GM19025 (cell line): ENCODE results near the gene PHYKPL.

ENCODE experiments used
- ATAC-seq: cut with Tn5 transposase; IDR thresholded peaks from one replicate; pipeline ENCODE4 v1.9.1; 2021; ENCODE audit warnings: mild to moderate bottlenecking, low read depth, moderate library complexity; ENCODE audit not compliant: unreplicated experiment

Gene PHYKPL

DNA sequence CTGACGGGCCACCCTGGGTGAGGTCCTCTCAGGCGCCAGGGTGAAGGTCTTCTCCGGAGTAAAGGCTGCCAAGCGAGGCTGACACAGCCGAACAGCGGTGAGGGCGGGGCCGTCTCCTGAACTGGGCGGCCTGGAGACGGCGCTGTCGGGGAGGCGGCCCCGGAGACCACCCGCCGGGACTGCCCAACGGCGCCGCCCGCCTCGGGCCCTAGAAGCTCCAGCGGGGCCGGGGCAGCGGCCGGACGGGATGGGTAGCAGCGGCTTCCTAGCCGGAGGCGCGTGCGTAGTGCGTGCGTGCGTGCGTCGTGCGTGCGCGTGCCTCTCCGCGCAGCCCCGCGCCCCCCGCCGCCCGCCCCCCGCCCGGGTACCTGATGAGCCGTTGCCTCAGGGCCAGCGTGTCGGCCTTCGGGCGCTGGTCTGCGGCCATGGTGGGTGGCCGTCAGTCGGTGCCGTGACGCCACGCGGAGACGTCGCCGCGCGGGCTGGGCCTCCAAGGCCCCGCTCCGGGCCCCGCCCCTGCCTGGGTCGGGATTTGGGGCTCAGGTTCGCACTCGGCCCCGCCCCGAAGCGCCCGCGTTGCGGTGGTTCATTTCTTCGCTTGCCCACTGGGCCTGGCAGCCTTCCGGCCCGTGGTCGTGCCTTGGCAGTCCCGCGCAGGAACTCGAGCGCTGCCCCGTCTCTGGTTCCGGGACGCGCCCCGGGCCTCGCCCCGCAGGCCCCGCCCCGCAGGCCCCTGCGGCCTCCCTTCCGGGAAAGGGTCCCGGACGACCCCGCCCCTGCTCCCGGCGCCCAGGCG, at the start of gene PHYKPL:
TSS of gene PHYKPL (minus strand) at position 679 of the 796 bp plus-strand sequence. CDS start at position 427, 252 bp downstream.
- ATAC-seq, result peak; percentile 67

DNA sequence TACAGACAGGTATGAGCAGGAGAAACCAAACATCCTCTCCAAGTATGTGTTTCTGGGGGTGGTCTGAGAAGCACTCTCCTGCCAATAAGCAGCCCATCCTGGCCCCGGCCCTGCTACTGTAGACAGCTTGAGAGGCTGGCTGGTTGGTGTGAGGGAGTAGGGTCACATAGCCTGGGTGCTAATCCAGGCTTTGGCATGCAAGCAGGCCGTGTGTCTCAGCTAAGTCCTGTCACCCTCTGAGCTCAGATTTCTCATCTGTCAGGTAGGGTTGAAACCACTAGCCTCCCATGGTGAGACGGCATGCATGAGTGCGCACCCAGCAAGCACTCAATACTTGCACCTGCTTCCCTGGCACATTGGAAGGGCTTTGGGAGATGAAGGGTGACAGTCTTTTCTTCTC, 49.8 kb upstream of the PHYKPL start:
- ATAC-seq, result no peak

DNA sequence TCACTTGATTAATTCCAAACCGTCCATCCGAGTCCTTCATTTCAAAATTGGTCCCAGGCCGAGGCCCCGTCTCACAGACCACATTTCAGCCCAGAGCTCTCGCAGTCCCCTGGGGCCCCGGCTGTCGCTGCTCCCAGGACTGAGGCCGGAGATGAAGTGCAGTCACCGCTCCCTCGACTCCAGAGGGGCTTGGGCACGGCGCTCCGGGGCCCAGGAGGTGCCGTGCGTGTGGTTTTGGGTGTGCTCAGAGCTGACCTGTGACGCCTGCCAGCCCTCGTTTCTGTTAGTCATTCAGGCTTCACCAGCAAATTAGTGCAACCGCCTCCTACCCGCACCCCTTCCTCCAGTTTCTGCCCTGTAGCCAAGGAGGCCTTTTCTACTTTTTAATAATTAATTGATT, 48.7 kb upstream of the PHYKPL start:
- ATAC-seq, result no peak

DNA sequence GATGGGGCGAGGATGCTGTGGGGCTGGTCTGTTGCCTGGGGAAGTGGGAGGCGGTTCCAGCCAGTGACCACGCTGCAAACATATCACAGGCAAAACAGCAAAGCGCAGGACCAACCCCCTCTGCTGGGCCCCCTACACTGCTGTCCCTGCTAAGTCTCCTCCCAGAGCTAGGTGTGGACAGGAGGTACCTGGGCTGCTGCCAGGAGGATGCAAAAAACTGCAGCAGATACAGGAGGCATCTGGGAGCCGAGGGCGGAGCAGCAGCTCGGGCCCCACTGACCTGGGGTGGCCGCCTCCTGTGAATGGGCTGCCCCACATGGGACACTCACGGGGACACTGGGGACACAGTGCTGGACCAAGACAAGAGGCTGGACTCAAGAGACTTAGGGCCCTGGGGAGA, 48.0 kb upstream of the PHYKPL start:
- no peak for ATAC-seq

DNA sequence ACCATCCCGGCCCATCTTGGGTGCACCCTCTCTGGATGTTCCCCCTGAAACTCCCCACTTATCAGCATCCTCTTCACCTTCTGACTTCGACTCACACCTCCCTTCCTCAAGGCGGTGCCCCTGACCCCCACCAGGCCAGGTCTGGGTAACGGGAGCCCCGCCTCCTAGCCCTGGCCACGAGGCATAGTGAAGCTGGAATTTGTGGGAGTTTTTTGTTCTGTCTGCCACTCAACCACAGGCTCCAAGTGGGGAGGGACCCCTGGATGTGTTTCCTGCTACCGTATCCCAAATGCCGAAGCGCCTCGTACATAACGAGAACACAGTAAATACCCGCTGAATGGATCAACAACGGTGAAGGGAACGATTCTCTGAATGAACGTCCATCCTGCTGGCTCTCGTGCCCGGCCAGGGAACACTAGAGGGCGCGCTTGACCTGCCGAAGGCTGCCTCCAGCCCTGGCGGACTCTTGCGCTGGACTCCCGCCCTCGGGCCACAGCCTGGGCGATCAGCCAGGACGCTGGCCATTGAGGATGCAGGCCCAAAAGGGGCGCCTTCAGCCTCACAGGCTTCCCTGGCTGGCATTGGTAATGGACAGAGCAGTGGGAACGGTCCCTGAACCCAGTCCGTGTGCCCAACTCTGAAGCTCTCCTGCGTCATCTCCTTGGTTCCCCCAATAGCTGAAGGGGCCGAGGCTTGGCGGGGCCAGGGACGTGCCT, 47.3 kb upstream of the PHYKPL start:
- no peak for ATAC-seq

DNA sequence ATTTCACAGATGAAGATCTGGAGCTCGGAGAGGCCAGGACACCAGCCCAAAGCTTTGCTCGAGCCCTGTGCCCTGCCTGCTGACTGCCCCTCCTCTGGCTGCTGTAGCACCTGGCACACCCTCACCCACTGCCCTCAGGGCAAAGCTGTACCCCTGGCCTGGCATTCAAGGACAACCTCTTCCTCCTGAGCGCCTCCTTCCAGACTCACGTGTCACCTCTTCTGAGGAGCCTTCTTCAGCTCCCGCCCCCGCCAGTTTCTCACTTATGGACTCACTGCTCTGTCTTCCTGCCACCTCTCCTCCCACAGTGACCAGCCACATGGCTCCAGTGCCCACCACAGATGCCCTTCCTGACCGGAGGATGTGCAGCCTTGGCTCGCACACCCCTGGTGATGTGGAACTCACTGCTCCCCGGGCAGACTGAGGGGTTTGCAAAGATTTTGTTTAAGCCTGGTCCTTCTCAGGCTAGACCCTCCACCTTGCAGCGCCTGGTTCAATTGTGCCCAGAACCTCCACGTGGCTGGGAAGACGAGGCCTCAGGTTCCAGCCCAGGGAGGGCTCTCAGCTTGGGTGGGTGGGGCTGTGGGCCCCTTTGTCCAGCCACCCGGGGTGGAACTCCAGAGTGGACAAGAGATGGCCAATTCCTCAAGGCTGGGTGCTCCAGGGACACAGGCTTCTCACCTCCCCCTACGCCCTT, 46.6 kb upstream of the PHYKPL start:
- no peak for ATAC-seq

DNA sequence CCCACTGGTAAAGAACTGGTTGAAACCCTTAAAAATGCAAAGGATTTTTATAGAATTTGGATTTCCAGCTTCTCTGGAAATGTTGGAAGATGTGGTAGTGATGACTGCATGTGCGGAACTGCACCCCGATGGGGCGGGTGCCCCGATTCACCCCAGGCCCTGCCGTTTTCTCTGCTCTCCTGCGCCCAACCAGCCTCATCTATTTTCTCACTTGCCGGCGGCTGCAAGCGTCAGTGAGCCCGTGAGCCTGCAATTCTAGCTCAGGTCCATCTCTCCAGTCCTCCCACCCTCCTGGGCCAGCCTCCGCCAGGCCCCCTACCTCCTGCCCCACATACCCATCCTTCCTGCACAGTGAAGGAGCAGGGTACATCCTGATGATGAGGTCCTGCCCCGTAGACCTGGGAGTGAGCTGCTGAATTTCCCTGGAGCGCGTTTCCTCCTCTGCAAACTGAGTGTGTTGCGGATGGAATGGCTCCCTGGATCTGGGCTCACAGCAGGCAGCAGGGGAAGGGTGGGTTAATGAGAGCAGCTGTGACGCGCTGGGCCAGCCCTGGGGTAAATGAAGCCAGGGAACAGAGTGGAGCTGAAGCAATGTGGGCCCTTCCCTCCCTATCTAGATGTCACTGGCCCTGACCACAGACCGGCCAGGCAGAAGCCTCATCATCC, 45.9 kb upstream of the PHYKPL start:
- ATAC-seq, result no peak

DNA sequence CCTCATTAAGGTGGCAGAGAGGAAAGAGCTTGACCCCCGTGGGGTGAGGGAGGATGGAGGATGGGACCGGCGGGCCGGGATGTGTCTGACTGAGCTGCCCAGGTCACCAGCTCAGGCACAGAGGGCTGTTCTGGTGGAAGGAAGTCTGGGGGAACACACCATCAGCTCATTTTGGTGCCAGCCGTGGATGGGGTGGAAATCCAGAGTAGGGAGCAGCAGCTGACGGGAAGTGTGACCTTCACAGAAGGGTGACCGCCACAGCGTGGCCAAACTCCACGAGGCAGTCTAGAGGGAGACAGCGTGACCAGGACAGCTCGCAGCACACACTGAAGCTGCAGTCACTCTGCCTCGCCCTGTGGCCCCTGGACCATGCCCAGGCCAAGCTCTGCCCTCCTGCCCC, 45.3 kb upstream of the PHYKPL start:
- no peak for ATAC-seq

DNA sequence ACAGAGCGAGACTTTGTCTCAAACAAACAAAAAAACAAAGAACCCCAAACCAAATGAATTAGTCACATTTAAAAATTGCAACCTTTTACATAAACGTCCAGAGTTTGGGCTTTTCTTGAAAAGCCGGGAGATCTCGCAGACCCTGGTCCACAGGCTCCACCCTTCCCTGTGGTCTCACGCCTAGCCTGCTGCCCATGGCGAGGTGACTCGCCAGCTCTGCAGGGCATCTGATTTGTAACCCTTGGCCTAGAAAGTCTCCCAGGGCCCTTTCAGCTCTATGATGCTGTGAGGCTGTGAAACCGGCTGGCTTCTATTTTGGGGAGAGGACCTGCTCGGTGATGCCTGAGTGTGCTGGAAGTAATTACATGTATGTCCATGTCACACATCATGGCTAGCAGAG, 44.7 kb upstream of the PHYKPL start:
- no peak for ATAC-seq

DNA sequence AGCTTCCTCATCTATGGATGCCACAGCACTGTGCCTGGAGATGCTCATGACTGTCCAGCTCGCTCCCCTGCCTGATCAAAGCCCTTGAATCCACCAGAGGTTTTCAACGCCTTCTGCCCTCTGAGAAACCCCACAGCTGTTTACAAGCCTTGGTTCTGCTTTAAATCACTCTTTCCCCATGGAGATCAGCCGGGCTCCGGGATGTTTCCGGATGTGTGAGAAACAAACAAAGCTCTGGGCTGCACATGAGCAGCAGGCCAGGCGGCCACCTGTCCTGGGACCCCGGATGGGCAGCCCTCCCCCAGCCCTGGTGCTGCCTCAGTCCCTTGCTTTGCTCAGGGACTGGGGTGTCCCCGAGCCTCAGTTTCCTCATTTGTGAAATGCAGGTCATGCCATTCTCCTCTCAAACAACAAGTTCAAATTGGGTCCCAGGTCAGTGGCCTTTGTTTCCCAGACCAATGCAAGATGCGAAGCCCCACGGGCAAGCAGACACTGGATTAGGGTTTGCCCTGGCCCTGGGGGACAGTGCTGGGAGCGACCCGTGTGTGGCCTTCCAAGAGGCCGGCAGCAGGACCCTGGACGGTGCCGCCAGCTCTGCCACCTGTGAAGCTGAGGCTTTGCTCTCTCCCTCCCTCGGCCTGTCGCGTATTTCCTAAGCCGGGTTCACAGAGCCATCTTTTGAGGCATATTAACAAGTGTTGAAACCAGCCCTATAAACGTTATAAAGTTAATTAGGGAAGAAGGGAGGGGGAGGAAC, 42.4 kb upstream of the PHYKPL start:
- ATAC-seq, result no peak

DNA sequence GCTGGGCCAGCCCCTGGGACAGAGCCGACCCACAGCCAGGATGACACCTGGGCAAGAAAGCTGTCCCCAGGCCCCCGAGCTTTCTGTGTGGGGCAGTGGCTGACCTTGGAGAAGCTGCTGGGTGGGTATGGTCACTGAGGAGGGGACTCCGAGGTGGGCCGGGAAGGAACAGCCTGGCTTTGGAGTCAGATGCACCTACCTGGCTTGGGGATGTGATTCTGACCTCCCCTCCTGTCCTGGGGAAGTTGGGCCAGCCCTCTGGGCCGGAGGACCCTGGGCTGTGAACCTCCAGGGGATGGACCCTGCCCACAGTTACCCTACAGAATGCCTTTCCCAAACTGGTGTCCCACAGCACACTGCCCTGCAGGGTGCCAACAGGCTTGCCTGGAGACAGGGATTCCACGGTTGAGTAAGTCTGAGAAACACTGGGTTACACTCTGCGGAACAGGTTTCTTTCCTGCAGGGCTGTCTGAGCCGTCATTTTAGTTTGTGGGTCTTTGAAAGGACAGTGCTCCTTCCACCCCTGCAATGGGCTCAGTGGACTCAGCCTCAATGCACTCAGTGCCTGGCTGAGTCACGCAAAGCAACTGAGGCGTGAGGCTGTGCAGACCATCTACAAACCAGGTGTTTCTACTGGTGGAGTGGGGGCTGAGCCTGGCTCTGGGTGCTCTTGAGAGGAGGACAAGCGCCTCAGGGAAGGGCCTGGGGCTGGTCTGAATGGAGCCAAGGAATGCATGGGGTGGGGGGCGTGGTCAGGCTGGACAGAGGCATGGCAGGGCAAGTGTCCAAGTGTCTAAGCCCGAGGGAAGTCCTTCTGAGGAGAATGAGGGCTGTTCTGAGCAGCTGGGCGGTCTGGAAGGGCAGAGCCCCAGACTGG, 41.3 kb upstream of the PHYKPL start:
- no peak for ATAC-seq

DNA sequence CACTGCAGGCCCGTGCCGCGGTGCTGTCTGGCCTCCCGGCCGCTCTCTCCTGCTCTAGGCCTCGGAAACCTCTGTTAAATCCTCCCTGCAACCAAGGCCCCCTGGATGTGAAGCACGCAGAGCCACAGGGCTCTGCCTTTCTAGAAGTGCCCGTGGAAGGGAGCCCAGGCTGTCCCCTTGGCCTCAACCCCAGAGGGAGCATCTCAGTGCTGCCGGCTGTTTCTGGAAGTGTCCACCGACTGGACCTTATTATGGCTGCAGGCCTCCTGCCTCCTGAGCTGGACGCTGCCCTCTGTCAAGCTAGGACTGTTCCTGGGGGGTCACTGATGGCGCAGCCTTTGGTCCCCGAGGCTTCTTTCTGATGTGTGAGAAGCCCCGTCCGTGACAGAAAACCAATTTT, 40.4 kb upstream of the PHYKPL start:
- no peak for ATAC-seq

DNA sequence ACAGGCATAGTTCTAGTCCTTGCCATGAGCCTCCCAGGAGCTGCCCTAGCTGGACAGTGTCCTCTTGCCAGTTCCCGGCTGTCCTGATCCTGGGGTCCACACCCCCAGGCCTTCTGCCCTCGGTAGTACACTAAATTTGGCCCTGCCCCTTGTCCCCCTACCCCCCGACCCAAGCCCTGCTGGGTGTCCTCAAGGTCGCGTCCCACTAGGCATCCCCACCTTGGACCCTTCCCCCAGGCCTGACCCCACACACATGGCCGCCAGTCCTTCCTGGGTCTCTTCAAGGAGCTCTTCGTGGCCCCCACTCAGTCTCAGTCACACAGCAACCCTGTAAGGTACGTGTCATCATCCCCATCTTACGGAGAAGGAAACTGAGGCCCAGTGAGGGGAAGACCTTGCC, 40.0 kb upstream of the PHYKPL start:
- no peak for ATAC-seq

DNA sequence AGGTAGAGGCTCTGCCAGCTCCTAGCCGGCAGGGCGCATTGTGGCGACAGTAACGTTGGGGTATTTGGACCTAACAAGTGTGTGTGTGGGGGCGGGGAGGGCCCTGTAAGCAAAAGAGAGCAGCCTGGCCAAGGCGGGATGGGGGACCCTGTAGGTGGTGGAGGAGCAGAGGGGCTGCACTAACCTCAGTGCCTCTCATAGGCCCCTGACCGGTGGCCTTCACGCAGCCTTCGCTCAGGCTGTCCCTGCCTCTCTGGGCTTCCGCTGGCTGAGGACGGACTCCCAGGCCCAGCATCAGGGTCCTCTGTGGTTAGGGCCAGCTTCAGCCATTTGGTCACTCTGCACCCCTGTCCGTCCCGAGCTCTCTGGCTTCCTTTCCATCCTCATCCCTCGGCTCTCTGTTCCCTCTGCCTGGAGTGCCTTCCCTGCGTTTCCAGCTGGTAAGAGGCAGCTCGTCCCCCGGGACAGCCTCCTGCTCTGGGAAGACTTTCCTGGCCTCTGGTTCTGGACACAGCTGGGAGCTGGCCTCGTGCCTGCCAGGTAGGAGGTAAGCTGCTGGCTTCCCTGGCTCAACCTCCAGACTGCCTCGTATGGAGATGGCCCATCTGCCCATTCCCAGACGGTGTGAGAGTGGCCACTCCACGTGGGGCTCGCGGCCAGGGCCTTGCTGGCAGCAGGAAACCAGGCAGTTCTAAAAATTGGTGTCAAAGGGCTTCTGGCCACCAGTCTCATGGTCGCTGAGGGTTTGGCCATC, 39.3 kb upstream of the PHYKPL start:
- ATAC-seq, result no peak

DNA sequence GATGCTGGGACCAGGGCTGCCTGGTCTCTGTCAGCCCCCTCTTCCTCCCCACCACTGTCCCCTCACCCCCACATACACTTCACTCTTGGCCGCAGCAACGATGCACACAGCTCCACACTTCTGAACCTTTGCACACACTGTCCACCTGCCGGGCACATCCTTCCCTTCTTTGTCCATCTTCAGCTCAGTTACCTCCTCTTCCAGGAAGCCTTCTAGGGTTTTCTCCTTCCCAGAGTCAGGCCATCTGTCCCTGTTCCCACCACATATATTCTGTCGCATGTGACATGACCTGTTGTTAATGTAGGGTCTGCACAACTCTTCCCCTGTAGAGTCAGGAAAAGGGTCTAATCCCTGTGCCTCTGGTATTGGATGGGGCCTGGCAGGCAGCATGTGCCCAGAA, 38.6 kb upstream of the PHYKPL start:
- no peak for ATAC-seq

DNA sequence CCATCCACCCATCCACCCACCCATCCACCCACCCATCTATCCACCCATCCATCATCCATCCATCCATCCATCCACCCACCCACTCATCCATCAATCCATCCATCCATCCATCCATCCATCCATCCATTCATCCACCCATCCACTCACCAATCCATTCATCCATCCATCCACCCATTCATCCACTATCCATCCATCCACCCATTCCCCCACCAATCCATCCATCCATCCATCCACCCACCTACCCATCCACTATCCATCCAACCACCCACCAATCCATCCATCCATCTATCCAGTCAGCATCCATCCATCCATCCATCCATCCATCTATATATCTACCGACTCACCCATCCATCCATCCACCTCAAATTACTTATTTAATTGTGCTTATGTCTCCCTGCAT, 36.9 kb upstream of the PHYKPL start:
- no peak for ATAC-seq

DNA sequence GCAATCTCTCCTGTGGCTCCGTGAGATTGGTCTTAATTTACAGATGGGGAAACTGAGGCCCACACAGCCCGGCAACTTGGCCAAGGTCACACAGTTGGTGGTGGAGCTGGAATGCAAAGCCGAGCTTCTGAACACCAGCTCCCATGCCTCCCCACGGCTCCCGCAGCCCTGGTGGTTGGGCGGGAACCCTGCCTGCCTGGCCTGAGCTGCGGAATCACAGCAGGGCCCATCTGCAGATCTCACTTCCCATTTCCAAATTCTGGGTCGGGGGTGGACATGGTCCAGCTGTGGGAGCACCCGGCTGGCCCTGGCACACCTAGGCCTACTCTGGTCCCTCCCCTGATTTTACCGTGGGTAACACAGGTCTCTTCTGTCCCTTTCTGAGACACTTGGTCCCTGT, 35.3 kb upstream of the PHYKPL start:
- no peak for ATAC-seq

DNA sequence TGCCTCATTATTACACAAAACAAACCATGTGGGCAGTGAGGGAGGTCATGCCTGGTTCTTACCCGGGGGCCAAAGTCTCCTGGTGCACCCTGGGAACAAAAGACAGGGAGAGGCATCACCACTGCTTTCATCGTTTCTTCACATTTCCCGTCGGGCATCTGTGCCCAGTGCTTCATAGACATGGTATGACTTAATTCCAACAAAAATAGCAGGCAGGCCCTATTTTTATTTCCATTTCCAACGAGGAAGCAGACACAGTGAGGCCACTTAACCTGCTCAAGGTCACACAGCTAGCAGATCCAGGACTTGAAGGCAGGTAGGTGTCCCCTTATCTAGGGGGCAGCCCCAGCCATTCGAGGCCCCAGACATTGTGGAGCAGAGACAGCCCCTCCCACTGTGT, 34.6 kb upstream of the PHYKPL start:
- ATAC-seq, result no peak

DNA sequence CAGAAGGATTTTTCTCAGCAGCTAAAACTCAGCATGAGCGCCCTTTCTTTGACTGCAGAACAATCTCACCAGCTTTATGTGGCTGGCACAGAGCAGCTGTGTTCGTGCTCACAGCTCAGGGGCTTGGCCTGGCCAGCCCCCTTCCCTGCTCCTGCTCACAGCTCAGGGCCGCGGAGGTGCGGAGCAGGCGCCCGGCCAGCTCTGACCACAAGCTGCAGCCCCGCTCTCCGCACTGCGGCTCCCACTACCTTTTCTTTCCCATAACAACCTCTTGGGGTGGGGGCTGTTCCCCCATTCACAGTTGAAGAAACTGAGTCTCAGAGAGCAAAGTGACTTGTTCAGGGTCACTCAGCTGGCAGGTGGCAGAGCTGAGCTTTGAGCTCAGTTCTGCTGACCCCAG, 34.0 kb upstream of the PHYKPL start:
- no peak for ATAC-seq
